ENCODE results near the gene PRKAG2. TPM values are rescaled to one million over a fixed set of nuclear protein-coding genes. Genes with fewer than 3 reads are reported as not detected.
"Not testable (repeated sequence)": the region's sequence is repeated elsewhere in the genome, so short reads cannot be mapped to it uniquely, and the experiment has no call there.

PRKAG2 gene
- polyA plus RNA-seq, 1 donor = 12.3 TPM

- no peak for DNase-seq (ENCODE audit: low read depth)
These were observed 89.6 kb downstream of the PRKAG2 start for GRCh38 chr7:151787348-151787747.

GRCh38 chr7:151786936-151787335 is 90.0 kb downstream of the PRKAG2 start:
- DNase-seq (ENCODE audit: low read depth) = no peak

- DNase-seq (ENCODE audit: low read depth) = no peak
These were observed 90.7 kb downstream of the PRKAG2 start for GRCh38 chr7:151786241-151786640.

- no peak for DNase-seq (ENCODE audit: low read depth)
These were observed 91.3 kb downstream of the PRKAG2 start for GRCh38 chr7:151785681-151785965.

- DNase-seq (ENCODE audit: low read depth) = no peak
These were observed 91.8 kb downstream of the PRKAG2 start for GRCh38 chr7:151784853-151785680.

- no peak for DNase-seq (ENCODE audit: low read depth)
These were observed 92.8 kb downstream of the PRKAG2 start for GRCh38 chr7:151783958-151784575.

- DNase-seq (ENCODE audit: low read depth) = no peak
These were observed 94.1 kb downstream of the PRKAG2 start for GRCh38 chr7:151782598-151783448.

- DNase-seq (ENCODE audit: low read depth) = not testable (repeated sequence)
These were observed 94.7 kb downstream of the PRKAG2 start for GRCh38 chr7:151782256-151782597.

- no peak for DNase-seq (ENCODE audit: low read depth)
These were observed 95.6 kb downstream of the PRKAG2 start for GRCh38 chr7:151781161-151781845.

GRCh38 chr7:151780631-151781030 is 96.3 kb downstream of the PRKAG2 start:
- no peak for DNase-seq (ENCODE audit: low read depth)

- no peak for DNase-seq (ENCODE audit: low read depth)
These were observed 97.2 kb downstream of the PRKAG2 start for GRCh38 chr7:151779678-151780077.

- DNase-seq (ENCODE audit: low read depth) = no peak
These were observed 97.7 kb downstream of the PRKAG2 start for GRCh38 chr7:151779255-151779654.

- DNase-seq (ENCODE audit: low read depth) = no peak
These were observed 98.8 kb downstream of the PRKAG2 start for GRCh38 chr7:151777908-151778670.

- DNase-seq (ENCODE audit: low read depth) = no peak
These were observed 99.4 kb downstream of the PRKAG2 start for GRCh38 chr7:151777495-151777880.

GRCh38 chr7:151776876-151777494 is 99.9 kb downstream of the PRKAG2 start:
- no peak for DNase-seq (ENCODE audit: low read depth)

GRCh38 chr7:151776446-151776845 is 100.5 kb downstream of the PRKAG2 start:
- DNase-seq (ENCODE audit: low read depth) = no peak

- no peak for DNase-seq (ENCODE audit: low read depth)
These were observed 101.1 kb downstream of the PRKAG2 start for GRCh38 chr7:151775547-151776443.

- DNase-seq (ENCODE audit: low read depth) = no peak
These were observed 102.0 kb downstream of the PRKAG2 start for GRCh38 chr7:151774951-151775350.

- DNase-seq (ENCODE audit: low read depth) = no peak
These were observed 103.1 kb downstream of the PRKAG2 start for GRCh38 chr7:151773797-151774196.

GRCh38 chr7:151770232-151770631 is 106.7 kb downstream of the PRKAG2 start:
- no peak for DNase-seq (ENCODE audit: low read depth)

Measured in forelimb muscle (tissue), 1 donor.